ENCODE measurements around the gene TNC.

Gene TNC

GRCh38 chr9:115071176-115071575 is 46.8 kb downstream of the TNC start:
- H3K4me3 ChIP-seq (ENCODE audit: low read length) = no peak overlapping the region
- H3K4me2 ChIP-seq (ENCODE audit: low read depth, low read length) = no peak overlapping the region
- H4K20me1 ChIP-seq (ENCODE audit: insufficient read depth, low read length) = no peaks in the 10 kb centered on the region
- no peaks in the 10 kb centered on the region for H3K4me1 ChIP-seq (ENCODE audit: low read length)
- no peak overlapping the region for H2AFZ ChIP-seq (ENCODE audit: low read length)
- H3K9me2 ChIP-seq (replicated peaks; ENCODE audit: insufficient read depth, low read length) = no peaks in the 10 kb centered on the region
- DNase-seq = no peak
- H3K27ac ChIP-seq (ENCODE audit: low read length) = no peak overlapping the region
- no peaks in the 10 kb centered on the region for H3K27me3 ChIP-seq (replicated peaks; ENCODE audit: insufficient read depth, low read length)
- no peak for TF ChIP-seq CTCF (IDR thresholded peaks at IDR 0.05; ENCODE audit: low read length)
- no peak for TF ChIP-seq EZH2 (optimal IDR thresholded peaks at IDR 0.05; ENCODE audit: low read depth, low read length)
- no peak for TF ChIP-seq EZH2phosphoT487 (IDR thresholded peaks at IDR 0.05; ENCODE audit: low read length)
- no peaks in the 10 kb centered on the region for H3K36me3 ChIP-seq (replicated peaks; ENCODE audit: insufficient read depth, low read length)
- H3K9ac ChIP-seq (ENCODE audit: low read length) = no peak overlapping the region
- no peaks in the 10 kb centered on the region for H3K79me2 ChIP-seq (ENCODE audit: low read length)
- no peaks in the 10 kb centered on the region for H3F3A ChIP-seq (ENCODE audit: insufficient read depth, low read length)
- H3K9me3 ChIP-seq (replicated peaks; ENCODE audit: insufficient read depth, low read length) = no peaks in the 10 kb centered on the region

GRCh38 chr9:115069771-115070170 is 48.2 kb downstream of the TNC start:
- Histone ChIP-seq H4K20me1 (ENCODE audit: insufficient read depth, low read length) (no peaks in the 10 kb centered on the region), H3K4me2 (ENCODE audit: low read depth, low read length) (no peak overlapping the region), H3K9me3 (replicated peaks; ENCODE audit: insufficient read depth, low read length) (no peaks in the 10 kb centered on the region), H3K9ac (ENCODE audit: low read length) (no peak overlapping the region), H3K9me2 (replicated peaks; ENCODE audit: insufficient read depth, low read length) (no peaks in the 10 kb centered on the region), H3K4me3 (ENCODE audit: low read length) (no peak overlapping the region), H3F3A (ENCODE audit: insufficient read depth, low read length) (no peaks in the 10 kb centered on the region), H3K27ac (ENCODE audit: low read length) (no peak overlapping the region), H3K4me1 (ENCODE audit: low read length) (no peaks in the 10 kb centered on the region), H2AFZ (ENCODE audit: low read length) (no peak overlapping the region), H3K36me3 (replicated peaks; ENCODE audit: insufficient read depth, low read length) (no peaks in the 10 kb centered on the region), H3K27me3 (replicated peaks; ENCODE audit: insufficient read depth, low read length) (no peaks in the 10 kb centered on the region), H3K79me2 (ENCODE audit: low read length) (no peaks in the 10 kb centered on the region)
- DNase-seq = no peak
- TF ChIP-seq CTCF (IDR thresholded peaks at IDR 0.05; ENCODE audit: low read length) = no peak
- no peak for TF ChIP-seq EZH2phosphoT487 (IDR thresholded peaks at IDR 0.05; ENCODE audit: low read length)
- TF ChIP-seq EZH2 (optimal IDR thresholded peaks at IDR 0.05; ENCODE audit: low read depth, low read length) = no peak

- no peak for TF ChIP-seq CTCF (IDR thresholded peaks at IDR 0.05; ENCODE audit: low read length)
- H3K9me3 ChIP-seq (replicated peaks; ENCODE audit: insufficient read depth, low read length) = no peaks in the 10 kb centered on the region
- H3F3A ChIP-seq (ENCODE audit: insufficient read depth, low read length) = no peaks in the 10 kb centered on the region
- no peaks in the 10 kb centered on the region for H3K36me3 ChIP-seq (replicated peaks; ENCODE audit: insufficient read depth, low read length)
- no peaks in the 10 kb centered on the region for H3K9me2 ChIP-seq (replicated peaks; ENCODE audit: insufficient read depth, low read length)
- no peak overlapping the region for H3K4me3 ChIP-seq (ENCODE audit: low read length)
- no peak overlapping the region for H2AFZ ChIP-seq (ENCODE audit: low read length)
- no peak overlapping the region for H3K27ac ChIP-seq (ENCODE audit: low read length)
- H3K9ac ChIP-seq (ENCODE audit: low read length) = no peak overlapping the region
- no peaks in the 10 kb centered on the region for H3K27me3 ChIP-seq (replicated peaks; ENCODE audit: insufficient read depth, low read length)
- H4K20me1 ChIP-seq (ENCODE audit: insufficient read depth, low read length) = no peaks in the 10 kb centered on the region
- no peak overlapping the region for H3K4me2 ChIP-seq (ENCODE audit: low read depth, low read length)
- DNase-seq = no peak
- H3K4me1 ChIP-seq (ENCODE audit: low read length) = no peaks in the 10 kb centered on the region
- H3K79me2 ChIP-seq (ENCODE audit: low read length) = no peaks in the 10 kb centered on the region
These were observed 48.7 kb downstream of the TNC start for GRCh38 chr9:115069302-115069701.

GRCh38 chr9:115068031-115068430 is 49.9 kb downstream of the TNC start:
- Histone ChIP-seq H3K4me1 (ENCODE audit: low read length) (no peaks in the 10 kb centered on the region), H3K9me3 (replicated peaks; ENCODE audit: insufficient read depth, low read length) (no peaks in the 10 kb centered on the region), H3K79me2 (ENCODE audit: low read length) (no peaks in the 10 kb centered on the region), H3K4me2 (ENCODE audit: low read depth, low read length) (no peak overlapping the region), H3K27me3 (replicated peaks; ENCODE audit: insufficient read depth, low read length) (no peaks in the 10 kb centered on the region), H3K4me3 (ENCODE audit: low read length) (no peak overlapping the region), H2AFZ (ENCODE audit: low read length) (no peak overlapping the region), H4K20me1 (ENCODE audit: insufficient read depth, low read length) (no peaks in the 10 kb centered on the region), H3K9ac (ENCODE audit: low read length) (no peak overlapping the region), H3K9me2 (replicated peaks; ENCODE audit: insufficient read depth, low read length) (no peaks in the 10 kb centered on the region), H3F3A (ENCODE audit: insufficient read depth, low read length) (no peaks in the 10 kb centered on the region), H3K27ac (ENCODE audit: low read length) (no peak overlapping the region), H3K36me3 (replicated peaks; ENCODE audit: insufficient read depth, low read length) (no peaks in the 10 kb centered on the region)
- DNase-seq = no peak
- TF ChIP-seq CTCF (IDR thresholded peaks at IDR 0.05; ENCODE audit: low read length) (no peak), EZH2phosphoT487 (IDR thresholded peaks at IDR 0.05; ENCODE audit: low read length) (no peak), EZH2 (optimal IDR thresholded peaks at IDR 0.05; ENCODE audit: low read depth, low read length) (no peak)
